Naive B cell (primary cell): Measurements from ENCODE around the gene ESRP2. TPM values are rescaled to one million over a fixed set of nuclear protein-coding genes. Genes with fewer than 3 reads are reported as not detected.

Experiments used
- ATAC-seq, 2 donors: fragments of 150-1000 bp; cut with Tn5 transposase; 2 replicates each; pipeline ENCODE4 v1.10.0; 2021; ENCODE audit warnings: low read depth in 2 of 2, mild to moderate bottlenecking in 2 of 2, moderate library complexity in 2 of 2
- DNase-seq: peaks from one replicate; pipeline ENCODE4 v3.0.0; 2022
- H3K27ac Mint-ChIP-seq, 6 donors: one replicate each; pipeline ENCODE4 v1.8.0; 2020 to 2022; ENCODE audit warnings: mild to moderate bottlenecking in 6 of 6, mixed read lengths in 6 of 6, moderate library complexity in 5 of 6, inconsistent platforms in 2 of 6
- H3K27me3 Mint-ChIP-seq, 3 donors: one replicate each; pipeline ENCODE4 v1.8.0; 2021 to 2022; ENCODE audit warnings: mixed read lengths in 3 of 3, mild to moderate bottlenecking in 1 of 3
- H3K36me3 Mint-ChIP-seq, 2 donors: one replicate each; pipeline ENCODE4 v1.8.0; 2020 to 2022; ENCODE audit warnings: mixed read lengths in 2 of 2, inconsistent platforms in 1 of 2, mild to moderate bottlenecking in 1 of 2
- H3K4me1 Mint-ChIP-seq, 3 donors: one replicate each; pipeline ENCODE4 v1.8.0; 2020 to 2022; ENCODE audit warnings: mixed read lengths in 3 of 3, inconsistent platforms in 1 of 3, mild to moderate bottlenecking in 1 of 3, moderate library complexity in 1 of 3
- H3K4me3 Mint-ChIP-seq, 8 donors: one replicate each; pipeline ENCODE4 v1.8.0; 2020 to 2022; ENCODE audit warnings: mild to moderate bottlenecking in 8 of 8, mixed read lengths in 8 of 8, moderate library complexity in 8 of 8, inconsistent platforms in 2 of 8
- H3K9me3 Mint-ChIP-seq, 7 donors: one replicate each; pipeline ENCODE4 v1.8.0; 2020 to 2022; ENCODE audit warnings: mixed read lengths in 7 of 7, mild to moderate bottlenecking in 5 of 7, inconsistent platforms in 2 of 7, moderate library complexity in 1 of 7
- polyA plus RNA-seq, 6 donors: library from polyadenylated mRNA; unstranded; fragments of 300-500 nt; fragmentation: Illumina TruSeq; gene quantifications; one replicate each; pipeline ENCODE4 v1.2.3, GENCODE V29; 2021; ENCODE audit warnings: low read depth in 6 of 6

Gene ESRP2
- polyA plus RNA-seq, 6 donors from 2014 or later = 0.32 to 2.8 (median 0.87) TPM; not detected in 1

- peak; percentile 91 to 95 for ATAC-seq
- H3K9me3 Mint-ChIP-seq = no peaks in the 10 kb centered on the region
- H3K36me3 Mint-ChIP-seq = no peaks in the 10 kb centered on the region
- DNase-seq = peak; percentile 58
- H3K4me1 Mint-ChIP-seq = peaks cover 20 to 47% (median 40%) of the 10 kb centered on the region in 3 donors
- H3K27me3 Mint-ChIP-seq = no peaks in the 10 kb centered on the region
- H3K4me3 Mint-ChIP-seq = peak overlapping the region in 5 of 8 donors; percentile 5 to 70 (median 28)
- peak overlapping the region in 5 of 6 donors; percentile 47 to 87 (median 51) for H3K27ac Mint-ChIP-seq
Measured at GRCh38 chr16:68257251-68257905, 21.5 kb upstream of the ESRP2 start.

DNA sequence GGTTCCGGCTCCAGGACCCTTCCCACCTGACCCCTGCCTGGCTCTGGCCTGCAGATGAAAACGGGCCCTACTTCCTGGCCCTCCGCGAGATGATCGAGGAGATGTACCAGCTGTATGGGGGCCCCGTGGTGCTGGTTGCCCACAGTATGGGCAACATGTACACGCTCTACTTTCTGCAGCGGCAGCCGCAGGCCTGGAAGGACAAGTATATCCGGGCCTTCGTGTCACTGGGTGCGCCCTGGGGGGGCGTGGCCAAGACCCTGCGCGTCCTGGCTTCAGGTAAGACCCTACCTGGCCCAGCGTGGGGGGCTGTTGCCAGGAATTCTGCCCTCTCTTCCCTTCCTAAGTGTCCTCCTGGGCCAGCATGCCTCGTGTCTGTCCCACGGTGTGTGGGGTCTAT lies 19.8 kb upstream of the ESRP2 start:
- no peaks in the 10 kb centered on the region for H3K27me3 Mint-ChIP-seq
- H3K4me3 Mint-ChIP-seq = no peak overlapping the region
- H3K27ac Mint-ChIP-seq = peak overlapping the region in 1 of 6 donors; percentile 79
- no peaks in the 10 kb centered on the region for H3K9me3 Mint-ChIP-seq
- H3K36me3 Mint-ChIP-seq = no peaks in the 10 kb centered on the region
- no peak for ATAC-seq
- DNase-seq = no peak
- peaks cover 29 to 52% (median 48%) of the 10 kb centered on the region in 3 donors for H3K4me1 Mint-ChIP-seq

DNA sequence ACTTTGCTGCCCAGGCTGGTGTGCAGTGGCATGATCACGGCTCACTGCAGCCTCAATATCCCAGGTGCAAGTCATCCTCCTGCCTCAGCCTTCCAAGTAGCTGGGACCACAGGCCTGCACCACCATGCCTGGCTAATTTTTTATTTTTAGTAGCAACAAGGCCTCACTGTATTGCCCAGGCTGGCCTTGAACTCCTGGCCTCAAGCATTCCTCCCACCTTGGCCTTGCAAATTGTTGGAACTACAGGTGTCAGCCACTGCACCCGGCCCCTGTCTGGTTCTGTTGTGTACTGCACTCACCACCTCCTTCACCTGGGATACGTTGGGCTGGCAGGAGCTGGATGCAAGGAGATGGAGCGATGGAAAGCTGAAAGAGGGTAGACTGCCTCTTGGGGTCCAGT lies 17.8 kb upstream of the ESRP2 start:
- Mint-ChIP-seq H3K4me1 (peaks cover 28 to 52% (median 46%) of the 10 kb centered on the region in 3 donors), H3K27ac (peak overlapping the region in 3 of 6 donors; percentile 51 to 62 (median 54)), H3K4me3 (peak overlapping the region in 1 of 8 donors; percentile 35), H3K27me3 (no peaks in the 10 kb centered on the region), H3K36me3 (no peaks in the 10 kb centered on the region), H3K9me3 (no peaks in the 10 kb centered on the region)
- no peak for DNase-seq
- no peak for ATAC-seq

GRCh38 chr16:68252383-68252782 lies 16.5 kb upstream of the ESRP2 start:
- H3K4me1 Mint-ChIP-seq = peaks cover 24 to 46% (median 44%) of the 10 kb centered on the region in 3 donors
- H3K4me3 Mint-ChIP-seq = peak overlapping the region in 2 of 8 donors; percentile 58 to 66
- H3K27ac Mint-ChIP-seq = peak overlapping the region in 5 of 6 donors; percentile 24 to 89 (median 79)
- DNase-seq (no peak), ATAC-seq (peak in 1 of 2 donors; percentile 15)
- H3K27me3 Mint-ChIP-seq = no peaks in the 10 kb centered on the region
- H3K36me3 Mint-ChIP-seq = no peaks in the 10 kb centered on the region
- H3K9me3 Mint-ChIP-seq = no peaks in the 10 kb centered on the region

DNA sequence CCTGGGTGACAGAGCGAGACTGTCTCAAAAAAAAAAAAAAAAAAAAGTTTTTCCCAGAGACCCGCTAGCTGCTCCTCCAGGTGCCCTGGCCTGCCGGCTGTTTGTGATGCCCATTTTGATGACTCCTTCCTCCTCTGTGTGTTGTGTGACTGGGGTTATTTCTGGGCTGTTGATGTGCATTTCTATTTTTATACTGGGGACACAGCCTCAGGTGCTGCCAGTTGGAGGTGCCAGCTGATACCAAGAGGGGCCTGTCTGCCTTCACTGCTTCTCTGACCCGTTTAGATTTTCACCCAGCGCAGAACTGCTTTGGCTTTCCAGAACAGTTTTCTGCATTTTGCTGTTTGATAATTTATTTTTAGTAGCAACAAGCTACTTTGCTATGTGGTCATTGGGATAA lies 15.9 kb upstream of the ESRP2 start:
- Mint-ChIP-seq H3K4me1 (peaks cover 24 to 46% (median 44%) of the 10 kb centered on the region in 3 donors), H3K27ac (peak overlapping the region in 5 of 6 donors; percentile 28 to 89 (median 79)), H3K36me3 (no peaks in the 10 kb centered on the region), H3K4me3 (peak overlapping the region in 6 of 8 donors; percentile 5 to 73 (median 56)), H3K27me3 (no peaks in the 10 kb centered on the region), H3K9me3 (no peaks in the 10 kb centered on the region)
- ATAC-seq (peak; percentile 82 to 90), DNase-seq (no peak)

DNA sequence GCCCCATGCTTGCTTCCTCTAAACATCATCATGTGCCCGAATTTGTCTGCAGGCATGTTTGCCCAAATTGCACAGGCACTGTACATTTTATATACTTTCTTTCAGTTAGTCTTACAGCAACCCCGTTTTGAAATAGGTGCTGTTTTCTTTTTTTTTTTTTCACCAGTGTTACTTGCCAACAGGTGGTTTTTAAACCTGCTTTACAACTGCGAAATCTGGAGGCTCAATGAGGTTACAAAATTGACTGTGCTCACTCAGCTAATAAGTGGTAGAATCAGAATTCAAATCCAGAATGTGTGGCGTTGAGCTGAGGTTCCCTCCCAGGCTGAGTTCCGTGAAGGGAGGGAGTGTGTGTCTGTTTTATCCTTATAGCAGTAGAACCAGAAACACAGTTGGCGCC lies 15.0 kb upstream of the ESRP2 start:
- no peaks in the 10 kb centered on the region for H3K9me3 Mint-ChIP-seq
- no peaks in the 10 kb centered on the region for H3K27me3 Mint-ChIP-seq
- ATAC-seq = no peak
- DNase-seq = no peak
- peaks cover 33 to 49% (median 48%) of the 10 kb centered on the region in 3 donors for H3K4me1 Mint-ChIP-seq
- peak overlapping the region in 2 of 8 donors; percentile 12 to 54 for H3K4me3 Mint-ChIP-seq
- no peaks in the 10 kb centered on the region for H3K36me3 Mint-ChIP-seq
- H3K27ac Mint-ChIP-seq = peak overlapping the region in 1 of 6 donors; percentile 49

- H3K4me3 Mint-ChIP-seq = peak overlapping the region in 2 of 8 donors; percentile 16 to 43
- ATAC-seq (no peak), DNase-seq (no peak)
- no peaks in the 10 kb centered on the region for H3K27me3 Mint-ChIP-seq
- peaks cover 42 to 61% (median 59%) of the 10 kb centered on the region in 3 donors for H3K4me1 Mint-ChIP-seq
- H3K27ac Mint-ChIP-seq = peak overlapping the region in 1 of 6 donors; percentile 32
- H3K36me3 Mint-ChIP-seq = peaks cover 0 to 3% of the 10 kb centered on the region in 2 donors
- no peaks in the 10 kb centered on the region for H3K9me3 Mint-ChIP-seq
Measured at GRCh38 chr16:68249371-68249770, 13.4 kb upstream of the ESRP2 start.

DNA sequence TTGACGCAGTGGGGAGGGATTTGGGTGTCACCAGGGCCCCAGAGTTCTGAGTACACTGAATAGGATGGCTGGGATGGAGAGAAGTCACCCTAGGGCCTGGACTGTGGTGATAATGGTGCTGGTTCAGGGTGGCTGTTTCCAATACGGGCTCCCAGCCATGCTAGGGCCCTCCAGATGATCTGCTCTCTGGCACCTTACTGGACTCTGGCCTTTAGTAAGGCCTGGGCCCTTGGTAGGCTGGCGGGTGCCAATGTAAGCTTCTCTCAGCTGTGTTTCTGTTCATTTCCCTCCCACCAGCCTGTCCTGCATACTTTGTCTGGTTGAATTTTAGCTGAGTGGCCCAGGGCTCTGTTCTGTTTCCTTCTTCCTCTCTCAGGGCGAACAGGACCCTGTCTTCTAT lies 12.0 kb upstream of the ESRP2 start:
- H3K27ac Mint-ChIP-seq = peak overlapping the region in 1 of 6 donors; percentile 69

DNA sequence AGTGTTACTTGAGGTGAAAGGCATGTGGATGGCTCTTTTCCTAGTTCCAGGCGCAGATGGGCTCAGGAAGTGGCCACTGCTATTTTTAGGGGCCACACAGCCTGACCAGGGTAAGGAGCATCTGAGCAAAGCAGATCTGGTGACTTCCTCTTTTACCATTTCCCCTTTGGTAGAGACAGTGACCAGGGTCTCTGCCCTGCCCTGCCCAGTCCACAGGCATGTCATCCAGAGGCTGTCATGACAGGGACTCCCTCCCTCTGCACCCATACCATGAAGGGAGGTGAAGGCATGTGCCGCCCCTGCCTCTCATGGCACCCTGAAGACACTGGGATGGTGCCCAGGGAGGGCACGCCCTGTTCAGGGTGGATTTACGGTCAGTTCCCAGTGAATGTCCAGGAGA lies 11.5 kb upstream of the ESRP2 start:
- Mint-ChIP-seq H3K9me3 (no peaks in the 10 kb centered on the region), H3K4me3 (peak overlapping the region in 4 of 8 donors; percentile 15 to 100 (median 22)), H3K27me3 (no peaks in the 10 kb centered on the region), H3K27ac (no peak overlapping the region), H3K4me1 (peaks cover 40 to 58% (median 54%) of the 10 kb centered on the region in 3 donors), H3K36me3 (peaks cover 0 to 3% of the 10 kb centered on the region in 2 donors)
- DNase-seq (no peak), ATAC-seq (no peak)

More for the DNA sequence above, 12.0 kb upstream of the ESRP2 start:
- Mint-ChIP-seq H3K9me3 (no peaks in the 10 kb centered on the region), H3K27me3 (no peaks in the 10 kb centered on the region), H3K4me1 (peaks cover 45 to 63% (median 59%) of the 10 kb centered on the region in 3 donors), H3K4me3 (peak overlapping the region in 3 of 8 donors; percentile 43 to 100 (median 65)), H3K36me3 (peaks cover 0 to 3% of the 10 kb centered on the region in 2 donors)
- ATAC-seq (no peak), DNase-seq (no peak)

GRCh38 chr16:68246666-68247065 lies 10.7 kb upstream of the ESRP2 start:
- ATAC-seq (no peak), DNase-seq (no peak)
- Mint-ChIP-seq H3K4me1 (peaks cover 33 to 50% (median 47%) of the 10 kb centered on the region in 3 donors), H3K27ac (peak overlapping the region in 1 of 6 donors; percentile 62), H3K4me3 (peak overlapping the region in 6 of 8 donors; percentile 51 to 100 (median 98)), H3K36me3 (peaks cover 0 to 3% of the 10 kb centered on the region in 2 donors), H3K27me3 (no peaks in the 10 kb centered on the region), H3K9me3 (no peaks in the 10 kb centered on the region)

DNA sequence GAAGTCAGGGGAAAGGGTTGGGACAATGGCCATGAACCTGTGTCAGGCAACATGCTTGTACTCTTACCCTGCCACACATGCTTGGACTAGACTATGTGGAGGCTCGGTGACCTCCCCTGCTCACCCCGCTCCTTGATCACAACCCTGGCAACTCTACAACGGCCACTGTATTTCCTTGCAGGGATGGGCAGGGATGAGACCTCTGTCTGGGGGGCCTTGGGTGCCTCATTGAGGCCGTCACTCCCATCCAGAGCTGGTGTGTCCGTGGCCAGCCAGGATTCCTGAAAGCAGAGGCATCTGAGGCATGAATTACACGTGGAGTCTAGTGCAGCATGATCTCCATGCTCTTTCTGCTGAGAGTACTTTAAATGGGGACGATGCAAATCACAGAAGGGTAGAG lies 10.2 kb upstream of the ESRP2 start:
- H3K4me1 Mint-ChIP-seq = peaks cover 31 to 45% (median 41%) of the 10 kb centered on the region in 3 donors
- peak overlapping the region in 3 of 6 donors; percentile 33 to 84 (median 62) for H3K27ac Mint-ChIP-seq
- peaks cover 0 to 3% of the 10 kb centered on the region in 2 donors for H3K36me3 Mint-ChIP-seq
- ATAC-seq = no peak
- H3K27me3 Mint-ChIP-seq = no peaks in the 10 kb centered on the region
- no peak for DNase-seq
- H3K4me3 Mint-ChIP-seq = peak overlapping the region; percentile 98 to 100 (median 98)
- no peaks in the 10 kb centered on the region for H3K9me3 Mint-ChIP-seq

DNA sequence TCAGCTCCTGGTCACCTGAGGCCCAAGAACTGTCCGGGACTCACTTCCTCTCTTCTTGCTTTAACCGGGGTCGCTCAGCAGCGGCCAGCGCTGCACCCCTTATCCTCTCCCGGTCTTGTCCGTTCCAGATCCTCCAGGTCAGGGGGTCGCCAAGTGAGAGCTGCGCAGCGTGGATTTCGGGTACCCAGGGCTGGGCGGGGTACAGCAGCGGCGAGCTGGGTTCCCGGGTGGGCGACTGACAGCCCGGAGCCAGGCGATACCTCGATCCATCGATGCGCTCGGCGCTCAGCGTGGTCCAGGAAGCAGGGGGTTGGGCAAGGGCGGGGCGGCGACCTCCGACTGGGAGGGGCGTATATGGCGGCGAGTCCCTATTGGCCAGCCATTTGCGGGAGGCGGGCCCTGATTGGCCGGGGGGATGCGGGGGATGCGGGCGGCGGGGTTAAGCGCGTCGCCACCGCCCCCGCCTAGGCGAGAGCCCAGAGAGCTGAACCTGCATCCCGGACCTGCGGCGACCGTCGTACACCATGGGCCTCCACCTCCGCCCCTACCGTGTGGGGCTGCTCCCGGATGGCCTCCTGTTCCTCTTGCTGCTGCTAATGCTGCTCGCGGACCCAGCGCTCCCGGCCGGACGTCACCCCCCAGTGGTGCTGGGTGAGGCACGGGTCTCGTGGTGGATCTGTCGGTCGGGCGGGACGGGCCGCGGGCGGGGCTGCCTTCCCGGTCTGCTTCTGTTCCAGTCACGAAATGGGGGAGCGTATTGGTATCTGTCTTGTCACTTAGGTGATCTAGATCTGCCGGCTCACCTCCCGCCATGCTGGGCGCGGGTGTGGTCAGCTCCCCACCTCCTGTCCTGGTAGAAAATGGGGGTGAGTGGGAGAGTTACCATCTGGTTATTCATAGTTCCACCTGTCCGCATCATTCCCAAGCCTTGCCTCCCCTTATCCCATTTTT lies 9.3 kb upstream of the ESRP2 start, which contains the start of gene PLA2G15:
Gene PLA2G15, plus strand, starts transcription at position 471 of the 951 bp plus-strand sequence. Its CDS starts 54 bp downstream, at position 525.
- DNase-seq (peak; percentile 92), ATAC-seq (peak; percentile 96)
- H3K36me3 Mint-ChIP-seq = peaks cover 0 to 3% of the 10 kb centered on the region in 2 donors
- peaks cover 31 to 41% (median 40%) of the 10 kb centered on the region in 3 donors for H3K4me1 Mint-ChIP-seq
- H3K27me3 Mint-ChIP-seq = no peaks in the 10 kb centered on the region
- peak within 1 kb of the TSS; percentile 42 to 84 (median 70) for H3K27ac Mint-ChIP-seq
- H3K4me3 Mint-ChIP-seq = peak within 1 kb of the TSS; percentile 98 to 100 (median 98)
- H3K9me3 Mint-ChIP-seq = no peaks in the 10 kb centered on the region

GRCh38 chr16:68244481-68244902 lies 8.6 kb upstream of the ESRP2 start:
- no peak for ATAC-seq
- Mint-ChIP-seq H3K4me1 (peaks cover 35 to 45% (median 40%) of the 10 kb centered on the region in 3 donors), H3K9me3 (no peaks in the 10 kb centered on the region), H3K27ac (peak overlapping the region in 2 of 6 donors; percentile 54 to 84), H3K36me3 (peaks cover 0 to 3% of the 10 kb centered on the region in 2 donors), H3K27me3 (no peaks in the 10 kb centered on the region), H3K4me3 (peak overlapping the region; percentile 98 to 100 (median 98))
- no peak for DNase-seq
